CD4-positive, alpha-beta T cell treated with Interleukin-17A for 4 hours (primary cell): ENCODE data around the gene EFHC1.
"Not testable (repeated sequence)": the region's sequence is repeated elsewhere in the genome, so short reads cannot be mapped to it uniquely, and the experiment has no call there.

ENCODE experiments used
- DNase-seq: peaks from one replicate; pipeline ENCODE4 v3.0.0-alpha.2; 2020; ENCODE audit warnings: mixed read lengths

EFHC1 gene

DNA sequence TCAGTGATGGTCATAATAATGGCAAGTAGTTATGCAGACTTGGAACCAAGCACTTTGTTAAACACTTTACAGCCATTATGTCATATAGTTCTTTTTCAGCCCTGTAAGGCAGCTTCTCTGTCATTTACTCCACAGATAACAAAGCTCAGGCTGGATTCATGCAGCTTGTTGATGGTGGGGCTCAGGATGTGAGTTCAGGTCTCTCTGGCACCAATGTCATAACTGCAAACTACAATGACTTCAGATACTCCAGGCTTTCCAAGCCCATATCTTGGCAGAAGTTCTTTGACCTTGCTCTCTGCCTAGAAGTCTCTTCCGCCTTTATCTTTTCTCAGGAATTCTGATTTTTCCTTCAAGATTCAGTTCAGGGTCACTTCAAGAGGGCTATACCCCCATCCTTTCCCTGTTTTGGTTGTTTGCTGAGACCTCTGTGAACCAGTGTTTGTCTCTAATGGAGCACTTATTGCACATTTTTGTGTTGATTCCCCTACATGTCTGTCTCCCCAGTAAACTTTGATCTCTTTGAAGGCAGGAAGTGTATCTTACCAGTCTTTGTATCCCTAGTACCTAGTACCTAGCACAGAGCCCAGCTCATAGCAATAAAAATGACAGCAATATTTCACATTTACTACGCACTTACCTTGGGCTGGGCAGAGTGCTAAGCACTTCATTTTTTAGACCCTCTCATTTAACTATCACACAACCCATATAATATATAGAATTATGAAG is 19.7 kb upstream of the EFHC1 start:
- DNase-seq, result no peak

DNA sequence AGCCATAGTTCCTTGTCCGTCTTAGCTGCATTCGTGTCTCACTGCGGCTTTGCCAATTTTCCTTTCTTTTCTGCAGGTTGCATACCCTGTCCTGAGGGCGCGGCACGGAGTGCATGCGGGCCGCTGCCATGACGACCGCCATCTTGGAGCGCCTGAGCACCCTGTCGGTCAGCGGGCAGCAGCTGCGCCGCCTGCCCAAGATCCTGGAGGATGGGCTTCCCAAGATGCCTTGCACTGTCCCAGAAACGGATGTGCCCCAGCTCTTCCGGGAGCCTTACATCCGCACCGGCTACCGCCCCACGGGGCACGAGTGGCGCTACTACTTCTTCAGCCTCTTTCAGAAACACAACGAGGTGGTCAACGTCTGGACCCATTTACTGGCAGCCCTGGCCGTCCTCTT is 17.1 kb upstream of the EFHC1 start:
- DNase-seq, result no peak

DNA sequence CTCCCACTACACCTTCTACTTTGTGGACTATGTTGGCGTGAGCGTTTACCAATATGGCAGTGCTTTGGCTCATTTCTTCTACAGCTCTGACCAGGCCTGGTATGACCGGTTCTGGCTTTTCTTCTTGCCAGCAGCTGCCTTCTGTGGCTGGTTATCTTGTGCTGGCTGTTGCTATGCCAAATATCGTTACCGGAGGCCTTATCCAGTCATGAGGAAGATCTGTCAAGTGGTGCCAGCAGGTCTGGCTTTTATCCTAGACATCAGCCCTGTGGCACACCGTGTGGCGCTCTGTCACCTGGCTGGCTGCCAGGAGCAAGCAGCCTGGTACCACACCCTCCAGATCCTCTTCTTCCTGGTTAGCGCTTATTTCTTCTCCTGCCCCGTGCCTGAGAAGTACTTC is 16.5 kb upstream of the EFHC1 start:
- no peak for DNase-seq

DNA sequence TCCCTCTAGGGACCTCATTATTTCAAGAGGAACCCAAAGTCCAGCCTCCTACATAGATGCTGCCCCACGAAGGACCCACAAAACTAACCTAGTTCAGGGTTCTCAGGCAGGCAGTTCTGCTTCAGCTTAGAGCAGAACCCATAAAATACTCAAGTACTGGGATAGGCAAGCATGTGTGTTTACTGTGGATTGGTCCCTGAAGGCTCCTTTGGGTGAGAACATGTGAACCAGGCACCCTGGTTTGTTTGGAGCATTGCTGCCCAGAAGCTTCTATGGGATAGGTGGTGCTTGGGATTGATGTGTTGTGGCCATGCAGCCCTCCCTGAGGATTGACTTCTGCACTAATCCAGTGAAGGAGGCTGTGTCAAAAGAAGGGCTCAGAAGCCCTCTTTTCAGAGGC is 14.9 kb upstream of the EFHC1 start:
- DNase-seq, result no peak

DNA sequence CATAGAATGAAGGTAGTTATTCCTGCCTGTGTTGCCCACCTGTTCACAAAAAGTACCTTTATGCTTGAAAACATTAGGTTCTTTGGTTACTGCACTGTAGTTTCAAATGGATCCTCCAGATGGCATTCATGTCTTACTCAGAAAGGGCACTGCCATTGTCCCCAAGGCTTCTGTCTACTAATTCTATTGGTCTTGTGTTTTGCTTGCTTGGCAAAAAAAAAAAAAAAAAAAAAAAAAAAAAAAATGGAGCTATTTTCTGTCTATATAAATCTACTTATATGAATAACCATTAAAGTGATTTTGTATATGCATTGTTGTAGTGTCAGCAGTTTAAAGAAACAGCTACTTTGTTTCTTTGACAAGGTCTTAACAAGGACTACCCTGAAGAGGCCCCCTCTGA is 12.7 kb upstream of the EFHC1 start:
- DNase-seq, result no peak

DNA sequence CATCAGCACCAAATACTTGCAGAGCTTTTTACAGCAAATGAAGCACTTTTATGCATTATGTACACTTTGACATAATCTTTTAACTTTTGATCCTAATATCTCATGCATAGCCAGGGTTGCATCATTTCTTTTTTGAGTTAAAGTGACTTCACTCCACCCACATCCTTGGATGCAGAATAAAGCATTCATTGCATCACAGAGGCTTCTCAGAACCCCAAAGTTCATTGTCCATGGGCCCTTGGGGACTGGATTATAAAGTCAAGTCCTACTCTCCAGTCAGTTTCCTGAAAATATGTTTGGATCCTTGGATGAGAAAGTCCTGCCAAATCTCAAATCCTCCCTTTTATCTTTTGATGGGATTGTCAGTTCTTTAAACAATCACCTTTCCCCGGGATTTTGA is 10.6 kb upstream of the EFHC1 start:
- DNase-seq, result no peak

DNA sequence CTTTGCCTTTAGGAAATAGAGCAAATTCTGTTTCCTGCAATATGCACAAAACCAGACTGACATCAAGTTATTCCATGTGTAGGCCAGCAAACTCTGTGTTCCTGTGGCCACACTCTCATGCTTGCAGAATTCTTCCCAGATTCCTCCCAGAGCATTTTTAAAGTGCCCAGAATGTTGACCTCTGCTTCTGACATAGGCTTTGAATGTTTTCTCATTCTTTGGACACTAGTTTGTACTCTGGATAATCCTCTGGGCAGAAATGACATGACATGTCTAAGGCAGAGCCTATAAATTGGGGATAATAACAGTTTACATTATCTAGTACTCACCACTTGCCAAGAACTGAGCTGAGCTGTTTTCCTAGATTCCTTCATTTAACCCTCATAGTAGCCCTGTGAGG is 9.2 kb upstream of the EFHC1 start:
- DNase-seq, result no peak

DNA sequence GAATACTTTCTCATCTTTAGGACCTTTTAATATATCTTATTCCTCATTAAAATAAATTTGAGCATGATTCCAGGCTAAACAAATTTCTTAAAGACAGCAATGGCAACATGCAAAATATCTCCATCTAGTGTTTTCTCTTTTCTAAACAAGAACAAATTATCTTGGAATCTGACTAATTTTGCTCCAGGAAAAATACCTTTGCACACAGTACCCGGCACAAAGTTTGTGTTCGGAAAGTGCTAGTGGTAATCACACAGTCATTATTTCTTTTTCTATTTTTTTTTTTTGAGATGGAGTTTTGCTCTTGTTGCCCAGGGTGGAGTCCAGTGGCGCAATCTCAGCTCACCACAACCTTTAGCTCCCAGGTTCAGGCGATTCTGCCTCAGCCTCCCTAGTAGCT is 8.2 kb upstream of the EFHC1 start:
- no peak for DNase-seq

DNA sequence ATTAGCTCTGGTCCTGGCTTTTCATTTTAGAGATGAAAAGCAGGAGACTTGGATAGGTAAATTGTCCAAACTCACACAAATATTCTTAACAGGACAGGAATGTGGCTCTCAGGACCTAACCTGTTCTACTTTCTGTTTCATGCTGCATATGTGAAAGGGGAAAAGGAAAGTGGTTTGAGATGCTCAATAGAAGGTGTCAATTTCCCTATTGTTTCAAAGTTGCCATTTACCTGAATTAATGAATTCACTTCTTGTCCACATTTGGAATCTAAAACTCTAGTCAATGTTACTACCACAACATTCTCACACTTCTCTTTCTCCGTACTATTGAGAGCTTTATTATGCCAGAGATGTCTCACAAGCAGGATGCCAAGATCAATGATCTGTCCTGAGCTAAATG is 4.8 kb upstream of the EFHC1 start:
- DNase-seq, result no peak

DNA sequence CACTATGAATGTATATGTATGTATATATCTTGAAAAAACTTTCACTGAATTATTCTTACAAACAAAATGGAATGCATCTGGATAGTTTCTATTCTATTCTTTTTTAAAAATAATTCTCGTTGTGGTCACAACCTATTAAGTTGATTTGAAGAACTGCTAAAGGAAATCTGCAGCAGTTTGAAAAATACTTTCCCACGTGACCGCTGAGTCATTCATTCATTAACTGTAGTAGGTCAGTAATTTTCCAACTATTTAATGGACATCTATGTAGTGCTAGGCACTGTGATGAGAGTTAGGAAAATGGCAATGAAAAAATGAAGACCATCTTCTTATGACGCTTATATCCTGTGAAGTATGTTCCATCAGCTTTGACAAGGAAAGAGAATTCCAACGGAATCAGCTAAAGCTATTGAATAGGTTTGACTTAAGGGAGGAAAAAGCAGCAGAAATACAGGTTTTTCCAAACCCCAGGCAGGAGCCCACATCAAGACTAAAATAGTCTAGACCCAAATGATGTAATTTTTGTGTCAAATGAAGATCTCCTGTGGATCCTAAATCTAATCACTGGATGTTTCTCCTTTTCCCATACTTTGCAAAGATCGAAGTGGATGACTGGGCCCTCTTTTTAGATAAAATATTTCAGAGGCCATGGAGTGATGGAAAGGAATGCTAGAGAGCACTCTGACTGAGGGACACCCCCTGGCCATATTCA is 4.1 kb upstream of the EFHC1 start:
- DNase-seq, result no peak

DNA sequence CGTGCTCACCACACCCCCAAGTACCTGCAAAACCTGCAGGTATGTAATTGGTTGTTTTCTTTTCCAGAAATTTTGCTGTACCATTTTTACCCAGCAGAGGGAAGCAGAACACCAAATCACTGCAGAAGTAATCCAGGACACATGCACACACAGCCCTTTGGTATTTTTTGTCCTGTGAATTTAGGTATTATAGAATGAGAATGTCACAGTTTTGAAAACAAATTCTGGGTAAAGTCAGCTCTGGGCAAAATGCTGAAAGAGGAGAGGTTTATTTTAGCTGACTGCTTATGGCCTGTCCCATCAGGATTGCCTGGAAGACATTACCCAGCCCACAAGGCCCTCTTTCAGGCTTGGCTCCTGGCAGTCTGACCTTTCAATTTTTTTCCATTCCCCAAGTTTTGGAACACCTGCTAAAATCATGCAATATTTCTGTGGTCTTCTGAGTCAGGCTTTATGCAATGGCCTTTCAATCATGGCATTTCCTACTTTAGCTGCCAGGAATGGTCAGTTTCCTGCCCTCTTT is 3.5 kb upstream of the EFHC1 start:
- peak; percentile 43 for DNase-seq

DNA sequence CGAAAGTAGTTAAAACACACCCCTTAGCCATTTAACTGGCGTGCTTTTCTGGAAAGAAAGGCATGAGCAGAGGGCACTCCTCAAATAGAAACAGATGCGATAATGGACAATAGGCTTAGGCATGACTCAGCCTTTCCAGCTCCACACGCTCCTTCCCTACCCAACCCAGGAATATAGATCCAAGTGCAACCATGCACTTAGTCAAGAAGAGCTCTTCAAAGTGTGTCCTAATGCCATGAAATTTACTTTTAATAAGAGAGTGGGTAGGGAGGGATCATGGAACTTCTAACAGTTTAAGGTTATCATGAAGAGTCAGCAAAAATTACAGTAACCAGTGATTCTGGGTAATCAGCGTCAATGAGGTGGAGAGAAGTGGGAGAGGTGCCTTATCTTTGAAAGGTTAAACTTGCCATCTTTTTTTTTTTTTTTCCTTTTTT is 2.4 kb upstream of the EFHC1 start:
- no peak for DNase-seq

DNA sequence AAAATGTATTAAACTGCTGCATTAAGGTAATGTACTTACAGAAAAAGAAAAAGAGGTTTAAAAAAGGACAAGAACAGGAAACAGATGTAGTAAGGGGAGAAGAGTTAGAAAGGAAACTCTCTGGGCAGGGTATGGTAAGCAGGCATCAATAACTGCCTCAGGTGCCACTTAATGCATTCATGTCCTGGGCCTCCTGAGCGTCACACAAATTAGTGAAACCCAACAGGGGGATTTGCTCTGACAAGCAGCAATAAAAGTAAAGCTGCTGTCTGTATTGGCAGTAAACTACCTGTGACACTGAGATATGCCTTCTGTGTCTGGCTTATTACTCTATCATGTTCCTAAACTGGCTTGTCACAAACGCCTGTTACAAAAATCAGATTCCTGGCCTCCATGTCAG is 1.5 kb upstream of the EFHC1 start:
- no peak for DNase-seq

DNA sequence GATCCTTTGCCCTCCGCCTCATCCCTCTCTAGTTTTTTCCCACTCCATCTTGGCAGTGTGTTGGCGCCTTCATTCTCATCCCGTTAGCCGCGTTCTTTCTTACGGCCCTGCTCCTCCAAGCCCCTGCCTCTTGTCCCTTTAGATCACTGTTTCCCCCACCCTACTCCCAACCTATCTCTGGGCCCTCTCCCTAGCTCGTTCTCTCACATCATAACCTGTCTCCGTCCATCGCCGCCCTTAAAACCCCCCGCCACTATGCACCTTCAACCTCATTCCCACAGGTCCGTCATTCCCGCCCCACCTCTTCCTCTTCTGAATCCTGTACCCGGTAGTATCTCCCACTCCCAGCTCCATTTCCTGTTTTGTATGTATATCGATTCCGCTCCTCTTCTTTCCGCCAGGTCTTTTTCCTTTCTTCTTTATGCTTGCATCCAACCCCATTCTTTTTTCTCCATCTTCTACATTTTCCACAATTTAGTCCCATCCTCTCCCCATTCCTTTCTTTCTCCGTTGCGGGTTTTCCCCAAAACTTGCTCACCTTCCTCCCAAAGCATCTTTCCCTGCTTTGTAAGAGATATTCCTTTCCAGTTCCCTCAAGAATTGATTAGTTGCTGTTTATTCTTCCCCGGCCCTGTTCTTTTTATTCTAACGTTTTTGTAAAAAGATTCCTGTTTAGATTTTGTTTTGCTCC is 671 bp downstream of the EFHC1 start:
- no peak for DNase-seq

DNA sequence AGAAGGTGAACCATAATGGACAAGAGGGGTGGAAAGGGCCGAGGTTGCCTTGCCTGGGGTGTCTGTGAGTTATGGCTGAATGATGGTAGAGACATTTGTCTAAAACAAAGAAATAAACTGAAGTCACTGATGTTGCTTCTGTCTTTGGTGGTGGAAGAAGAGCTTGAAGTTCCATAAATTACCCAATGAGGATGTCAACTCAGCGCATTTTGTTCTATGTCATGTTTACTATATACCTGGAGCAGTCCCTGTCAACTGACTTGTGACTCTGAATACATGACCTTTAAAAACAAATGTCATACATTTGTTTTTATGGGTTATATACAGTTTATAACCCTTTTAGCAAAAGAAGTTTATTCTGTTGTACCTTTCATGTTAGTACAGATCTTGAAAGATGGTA is 2.0 kb downstream of the EFHC1 start:
- no peak for DNase-seq

DNA sequence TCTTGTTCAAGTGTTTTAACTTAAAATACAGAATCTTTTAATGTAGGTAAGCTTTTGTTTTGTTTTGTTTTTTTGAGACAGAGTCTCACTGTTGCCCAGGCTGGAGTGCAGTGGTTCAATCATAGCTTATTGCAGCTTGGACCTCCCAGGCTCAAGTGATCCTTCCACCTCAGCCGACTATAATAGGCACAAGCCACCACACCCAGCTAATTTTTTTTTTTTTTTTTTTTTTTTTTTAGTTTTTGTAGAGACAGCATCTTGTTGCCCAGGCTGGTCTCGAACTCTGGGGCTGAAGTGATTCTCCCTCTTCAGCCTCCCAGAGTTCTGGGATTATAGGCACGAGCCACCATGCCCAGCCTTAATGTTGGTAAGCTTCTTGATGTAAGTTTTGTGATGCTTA is 3.3 kb downstream of the EFHC1 start:
- no peak for DNase-seq

DNA sequence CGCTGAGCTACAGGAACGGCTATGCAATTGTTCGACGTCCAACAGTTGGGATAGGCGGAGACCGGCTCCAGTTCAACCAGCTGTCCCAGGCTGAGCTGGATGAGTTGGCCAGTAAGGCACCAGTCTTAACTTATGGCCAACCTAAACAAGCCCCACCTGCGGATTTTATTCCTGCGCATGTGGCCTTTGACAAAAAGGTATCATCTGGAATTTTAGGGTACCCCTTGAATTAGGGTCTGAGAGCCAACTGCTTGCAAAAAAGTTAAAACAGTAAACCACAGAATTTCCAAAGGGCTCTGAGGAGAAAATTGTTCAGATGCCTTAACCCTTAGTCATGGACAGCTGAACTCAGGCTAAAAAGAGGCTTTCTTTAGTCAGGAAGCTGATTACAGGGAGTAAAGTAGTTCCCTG is 3.8 kb downstream of the EFHC1 start:
- no peak for DNase-seq

DNA sequence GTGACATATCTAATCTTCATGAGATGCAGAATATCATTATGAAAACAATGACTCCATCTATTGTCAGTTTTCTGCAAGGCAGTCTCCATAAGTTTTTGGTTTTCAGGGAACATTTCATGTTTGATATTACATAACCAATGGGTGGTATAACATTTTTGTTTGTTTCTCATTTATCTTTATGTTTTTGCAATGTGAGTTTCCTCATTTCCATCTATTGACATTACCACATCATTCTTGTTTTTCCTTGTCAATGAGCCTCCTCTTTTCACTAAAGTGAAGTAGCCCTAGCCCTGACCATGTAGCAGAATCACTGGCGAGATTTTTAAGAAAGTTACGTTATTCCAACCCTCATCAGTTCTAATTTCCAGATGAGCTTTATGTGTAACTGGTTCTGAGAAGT is 4.4 kb downstream of the EFHC1 start:
- DNase-seq, result no peak

DNA sequence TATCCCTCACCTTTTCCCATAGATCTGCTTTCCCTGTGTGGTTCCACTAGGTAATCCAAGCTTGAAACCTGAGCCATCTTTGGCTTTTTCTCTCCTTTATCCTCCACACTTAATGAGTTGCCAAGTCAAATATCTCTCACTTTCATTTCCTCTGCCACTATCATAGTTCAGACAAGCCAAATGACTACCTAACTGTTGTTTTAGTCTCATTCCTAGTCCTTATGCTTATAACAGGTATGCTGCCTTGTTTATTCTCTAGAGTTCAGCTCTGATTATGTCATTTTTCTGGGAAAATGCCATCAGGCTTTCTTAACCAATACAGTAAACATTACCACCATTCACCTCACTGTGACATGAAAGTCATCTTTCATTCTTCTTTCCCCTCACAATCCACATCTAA is 6.5 kb downstream of the EFHC1 start:
- no peak for DNase-seq

DNA sequence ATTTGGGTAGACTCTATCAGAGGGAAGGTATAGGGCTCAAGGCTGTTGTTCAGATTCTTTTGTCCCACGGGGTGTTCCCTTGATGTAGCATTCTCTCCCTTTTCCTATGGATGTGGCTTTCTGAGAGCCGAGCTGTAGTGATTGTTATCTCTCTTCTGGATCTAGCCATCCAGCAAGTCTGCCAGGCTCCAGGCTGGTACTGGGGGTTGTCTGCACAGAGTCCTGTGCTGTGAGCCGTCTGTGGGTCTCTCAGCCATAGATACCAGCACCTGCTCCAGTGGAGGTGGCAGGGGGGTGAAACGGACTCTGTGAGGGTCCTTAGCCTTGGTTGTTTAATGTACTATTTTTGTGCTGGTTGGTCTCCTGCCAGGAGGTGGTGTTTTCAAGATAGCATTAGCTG is 13.2 kb downstream of the EFHC1 start:
- not testable (repeated sequence) for DNase-seq

DNA sequence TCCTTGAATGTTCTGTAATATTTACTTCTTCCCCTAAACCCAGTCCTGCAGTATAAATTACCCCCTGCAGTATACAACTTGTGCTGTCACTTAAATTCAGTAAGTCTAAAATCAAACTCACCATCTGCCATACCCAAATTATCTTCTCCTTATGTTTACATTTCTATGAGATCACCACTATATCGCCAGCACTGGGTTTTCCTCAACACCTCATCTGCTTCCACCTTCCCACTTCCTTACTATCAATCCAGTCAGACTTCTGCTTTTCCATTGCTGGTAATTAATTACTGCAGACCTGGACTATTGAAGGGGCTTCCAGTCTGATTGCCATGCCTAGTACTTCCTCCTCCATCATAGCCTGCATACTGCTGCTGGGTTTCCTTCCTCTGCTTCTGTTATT is 15.2 kb downstream of the EFHC1 start:
- no peak for DNase-seq

DNA sequence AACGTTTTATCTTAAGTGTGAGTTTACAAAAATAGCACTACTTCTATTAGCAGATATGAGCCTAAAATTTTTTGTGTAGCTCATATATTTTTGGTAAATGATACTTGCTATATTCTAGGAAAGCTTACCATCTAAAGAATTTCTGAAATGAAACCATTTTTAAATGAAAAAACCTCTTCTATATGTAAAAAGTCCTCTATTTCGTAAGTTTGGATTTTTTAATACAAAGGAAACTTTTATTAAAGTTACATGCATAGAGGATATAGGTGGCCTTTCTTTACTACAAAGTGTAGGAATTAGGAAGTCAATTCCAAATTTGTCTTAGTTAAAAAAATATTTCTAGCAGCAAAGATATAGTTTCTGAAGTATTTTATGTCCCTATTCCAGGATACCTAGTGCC is 18.8 kb downstream of the EFHC1 start:
- no peak for DNase-seq

DNA sequence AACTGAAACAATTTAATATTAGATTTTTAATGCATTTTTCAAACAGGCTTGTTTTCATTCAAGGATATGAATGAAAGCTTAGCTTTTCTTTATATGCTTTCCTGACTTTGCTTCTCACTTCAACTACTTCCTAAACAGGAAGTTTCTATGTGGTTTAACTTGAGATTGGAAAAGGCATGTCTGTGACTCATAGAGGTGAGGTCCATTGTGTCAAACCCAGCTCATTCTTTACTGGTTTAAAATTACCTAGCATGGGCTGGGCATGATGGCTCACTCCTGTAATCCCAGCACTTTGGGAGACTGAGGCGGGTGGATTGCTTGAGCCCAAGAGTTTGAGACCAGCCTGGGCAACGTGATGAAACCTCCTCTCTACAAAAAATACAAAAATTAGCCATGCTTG is 34.4 kb downstream of the EFHC1 start:
- no peak for DNase-seq

DNA sequence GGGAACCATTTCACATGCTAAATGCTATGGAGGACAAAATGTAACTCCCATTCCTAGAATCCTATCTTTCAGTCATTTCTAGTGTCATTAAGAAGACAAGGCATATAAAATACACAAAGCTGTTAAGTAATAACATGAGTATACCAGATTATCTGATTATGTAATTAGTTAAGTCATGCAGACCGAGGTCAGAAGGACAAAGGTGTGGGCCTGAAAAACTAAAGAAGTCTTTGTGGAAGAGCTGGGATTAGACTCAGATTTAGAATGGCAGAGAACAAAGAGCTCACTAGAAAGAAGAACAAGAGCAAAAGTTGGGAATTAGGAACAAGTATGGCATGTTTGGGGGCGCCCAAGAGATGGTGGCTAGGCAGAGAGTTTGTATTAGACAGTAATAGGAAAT is 37.0 kb downstream of the EFHC1 start:
- DNase-seq, result no peak
